Gastrocnemius medialis (tissue), 4 donors: Measurements from ENCODE around the gene FBLIM1.

Source experiments
- CTCF ChIP-seq, 5 experiments: fragments of 450-650 bp in 3 of 5; fragments of 200-600 bp in 2 of 5; sonication (generic) in 2 of 5; IDR thresholded peaks in 4 of 5; conservative IDR thresholded peaks in 1 of 5; 1 replicate in 4 of 5; 2 replicates in 1 of 5; pipeline ENCODE4 v1.5.1; 2016 to 2019; ENCODE audit warnings: antibody characterized with exemption in 5 of 5, mild to moderate bottlenecking in 3 of 5, moderate library complexity in 3 of 5
- POLR2A ChIP-seq, 2 donors: fragments of 450-650 bp; IDR thresholded peaks; one replicate each; pipeline ENCODE4 v1.6.1; 2017; ENCODE audit warnings: antibody characterized with exemption in 2 of 2, mild to moderate bottlenecking in 2 of 2, moderate library complexity in 2 of 2

- TF ChIP-seq CTCF (IDR thresholded peaks at IDR 0.05 in 4 of 5, conservative IDR thresholded peaks at IDR 0.05 in 1 of 5) (no peak), POLR2A (IDR thresholded peaks at IDR 0.05) (no peak)
Measured at GRCh38 chr1:15739259-15739658, 19.3 kb upstream of the FBLIM1 start.
